H1 (cell line): ENCODE data around the gene CMBL. TPM values are rescaled to one million over a fixed set of nuclear protein-coding genes. Genes with fewer than 3 reads are reported as not detected.

Experiments used
- CTCF ChIA-PET: fragments of 300-600 bp; sonication (Branson Sonifier 250); formaldehyde crosslinking; loops from one replicate; lab custom pipeline; 2021; ENCODE audit not compliant: partially characterized antibody; lab: Charles Lee
- POLR2A ChIA-PET: fragments of 300-600 bp; sonication (Branson Sonifier 250); formaldehyde crosslinking; loops from one replicate; lab custom pipeline; 2021; ENCODE audit warnings: inconsistent platforms; ENCODE audit not compliant: partially characterized antibody; lab: Charles Lee
- DNase-seq, 2 experiments: peaks; one replicate each; pipeline versions ENCODE4 v3.0.0 to v3.0.0-alpha.2; 2010 to 2022; ENCODE audit warnings: low spot score in 2 of 2, low read depth in 1 of 2, mixed read lengths in 1 of 2
- FAIRE-seq: peaks from 2 replicates; lab custom pipeline; 2011; peaks lifted over from hg19 to GRCh38; lab: Jason Lieb, UNC
- H2AFZ ChIP-seq: 2 replicates; pipeline ENCODE4 v1.8.1; 2012; ENCODE audit warnings: low read length, inconsistent platforms
- H2AK5ac ChIP-seq: 2 replicates; pipeline ENCODE4 v1.6.1; 2013; ENCODE audit warnings: low read depth, low read length
- H2BK120ac ChIP-seq: replicated peaks from 2 replicates; pipeline ENCODE3; 2013; ENCODE audit warnings: low read depth, low read length, inconsistent platforms
- H2BK12ac ChIP-seq: 2 replicates; pipeline ENCODE4 v1.6.1; 2013; ENCODE audit warnings: low read depth, low read length
- H2BK15ac ChIP-seq: 2 replicates; pipeline ENCODE4 v1.6.1; 2013; ENCODE audit warnings: low read length
- H2BK20ac ChIP-seq: 2 replicates; pipeline ENCODE4 v1.6.1; 2013; ENCODE audit warnings: low read length
- H2BK5ac ChIP-seq: 2 replicates; pipeline ENCODE4 v1.6.1; 2013; ENCODE audit warnings: low read depth, low read length
- H3K14ac ChIP-seq: 2 replicates; pipeline ENCODE4 v1.6.1; 2013; ENCODE audit warnings: inconsistent platforms; ENCODE audit not compliant: insufficient read length
- H3K18ac ChIP-seq: 2 replicates; pipeline ENCODE4 v1.6.1; 2013; ENCODE audit warnings: low read length; ENCODE audit errors: extremely low read depth
- H3K23ac ChIP-seq: 2 replicates; pipeline ENCODE4 v1.6.1; 2013; ENCODE audit warnings: inconsistent platforms; ENCODE audit not compliant: insufficient read length
- H3K23me2 ChIP-seq: 2 replicates; pipeline ENCODE4 v1.6.1; 2013; ENCODE audit warnings: low read depth, low read length
- H3K27ac ChIP-seq: 2 replicates; pipeline ENCODE4 v1.6.1; 2011; ENCODE audit warnings: low read depth, low read length, inconsistent platforms
- H3K27me3 ChIP-seq, 4 experiments: replicated peaks in 1 of 4; 1 replicate in 1 of 4; 2 replicates in 3 of 4; pipeline versions ENCODE4 v1.6.1 to v1.8.1; 2011 to 2013; ENCODE audit warnings: low read length in 3 of 4, mild to moderate bottlenecking in 3 of 4, inconsistent platforms in 2 of 4, mixed read lengths in 2 of 4, moderate library complexity in 1 of 4; ENCODE audit not compliant: control insufficient read depth in 3 of 4, insufficient read depth in 3 of 4; ENCODE audit errors: extremely low read depth in 1 of 4
- H3K36me3 ChIP-seq, 4 experiments: 2 replicates each; pipeline versions ENCODE4 v1.6.1 to v1.8.1; 2011 to 2013; ENCODE audit warnings: mild to moderate bottlenecking in 4 of 4, low read length in 3 of 4, moderate library complexity in 2 of 4, control low read depth in 1 of 4, inconsistent platforms in 1 of 4; ENCODE audit not compliant: insufficient read depth in 4 of 4, control insufficient read depth in 2 of 4
- H3K4ac ChIP-seq: replicated peaks from 2 replicates; pipeline ENCODE3; 2013; ENCODE audit warnings: low read length, low read depth, mixed read lengths, inconsistent platforms; ENCODE audit not compliant: insufficient read length
- H3K4me1 ChIP-seq, 4 experiments: replicated peaks in 1 of 4; 1 replicate in 1 of 4; 2 replicates in 3 of 4; pipeline versions ENCODE4 v1.6.1 to v1.8.1; 2011 to 2013; ENCODE audit warnings: low read length in 3 of 4, inconsistent platforms in 2 of 4, mixed read lengths in 1 of 4; ENCODE audit not compliant: insufficient read depth in 4 of 4, control insufficient read depth in 3 of 4
- H3K4me2 ChIP-seq, 2 experiments: 2 replicates each; pipeline versions ENCODE4 v1.6.1 to v1.8.1; 2011 to 2013; ENCODE audit warnings: low read depth in 2 of 2, low read length in 2 of 2, control low read depth in 1 of 2, inconsistent platforms in 1 of 2, mild to moderate bottlenecking in 1 of 2; ENCODE audit not compliant: insufficient read depth in 1 of 2
- H3K4me3 ChIP-seq, 4 experiments: fragments of 200-600, 300-600 bp in 1 of 4; sonication (generic), shearing (Covaris generic), sonication (Bioruptor Twin) in 1 of 4; 2 replicates each; pipeline versions ENCODE4 v1.5.1 to v1.8.1; 2011 to 2016; ENCODE audit warnings: low read length in 4 of 4, low read depth in 3 of 4, control low read depth in 2 of 4, inconsistent platforms in 2 of 4, mild to moderate bottlenecking in 2 of 4, mixed read lengths in 1 of 4, moderate library complexity in 1 of 4; ENCODE audit not compliant: insufficient read depth in 2 of 4; ENCODE audit errors: extremely low read depth in 1 of 4
- H3K56ac ChIP-seq: replicated peaks from 2 replicates; pipeline ENCODE3; 2013; ENCODE audit warnings: low read depth, mild to moderate bottlenecking, mixed read lengths, low read length, inconsistent platforms; ENCODE audit not compliant: insufficient read length
- H3K79me1 ChIP-seq: 2 replicates; pipeline ENCODE4 v1.6.1; 2013; ENCODE audit warnings: low read depth, low read length, control low read depth
- H3K79me2 ChIP-seq, 2 experiments: 2 replicates each; pipeline versions ENCODE4 v1.6.1 to v1.8.1; 2012 to 2013; ENCODE audit warnings: low read length in 2 of 2, mild to moderate bottlenecking in 2 of 2, inconsistent platforms in 1 of 2; ENCODE audit not compliant: insufficient read depth in 2 of 2, control insufficient read depth in 1 of 2
- H3K9ac ChIP-seq, 4 experiments: replicated peaks in 1 of 4; 1 replicate in 1 of 4; 2 replicates in 3 of 4; pipeline versions ENCODE4 v1.6.1 to v1.8.1; 2011 to 2013; ENCODE audit warnings: low read depth in 3 of 4, low read length in 3 of 4, control low read depth in 2 of 4, mild to moderate bottlenecking in 2 of 4, moderate library complexity in 2 of 4, inconsistent platforms in 1 of 4; ENCODE audit errors: extremely low read depth in 1 of 4
- H3K9me3 ChIP-seq, 2 experiments: 2 replicates each; pipeline versions ENCODE4 v1.6.1 to v1.8.1; 2012 to 2013; ENCODE audit warnings: mild to moderate bottlenecking in 2 of 2, moderate library complexity in 2 of 2, control low read depth in 1 of 2, inconsistent platforms in 1 of 2, low read depth in 1 of 2, low read length in 1 of 2, mixed read lengths in 1 of 2; ENCODE audit not compliant: insufficient read depth in 2 of 2
- H4K20me1 ChIP-seq, 2 experiments: replicated peaks in 1 of 2; 2 replicates each; pipeline versions ENCODE3 to v1.8.1; 2011 to 2013; ENCODE audit warnings: inconsistent platforms in 2 of 2, low read length in 2 of 2, mild to moderate bottlenecking in 1 of 2; ENCODE audit not compliant: insufficient read depth in 2 of 2, control insufficient read depth in 1 of 2
- H4K5ac ChIP-seq: 2 replicates; pipeline ENCODE4 v1.6.1; 2013; ENCODE audit warnings: low read length, low read depth, mixed read lengths, inconsistent platforms; ENCODE audit not compliant: insufficient read length
- H4K8ac ChIP-seq: 2 replicates; pipeline ENCODE4 v1.8.0; 2013; ENCODE audit warnings: mild to moderate bottlenecking, moderate library complexity, low read length, inconsistent platforms; ENCODE audit not compliant: insufficient read depth; ENCODE audit errors: extremely low read depth
- H4K91ac ChIP-seq: replicated peaks from 2 replicates; pipeline ENCODE3; 2013; ENCODE audit warnings: low read length, mixed read lengths, inconsistent platforms; ENCODE audit not compliant: insufficient read length
- BCL11A ChIP-seq, 2 experiments: IDR thresholded peaks; one replicate each; pipeline ENCODE4 v1.6.1; 2011; ENCODE audit warnings: low read depth in 2 of 2, low read length in 2 of 2, mild to moderate bottlenecking in 2 of 2
- CBX8 ChIP-seq: fragments of 300-800, 300-1000 bp; sonication (generic); IDR thresholded peaks from 2 replicates; pipeline ENCODE4 v1.7.1; 2016; ENCODE audit warnings: low read depth, low read length, borderline replicate concordance
- JUND ChIP-seq: IDR thresholded peaks from 2 replicates; pipeline ENCODE4 v1.6.1; 2011; ENCODE audit warnings: mild to moderate bottlenecking, improper control_type of control experiment, low read length
- KDM4A ChIP-seq: IDR thresholded peaks from one replicate; pipeline ENCODE4 v1.7.1; 2012; ENCODE audit warnings: low read depth, mild to moderate bottlenecking, moderate library complexity, low read length, inconsistent platforms; ENCODE audit not compliant: severe bottlenecking
- MAX ChIP-seq: IDR thresholded peaks from 2 replicates; pipeline ENCODE4 v1.6.1; 2012; ENCODE audit warnings: inconsistent platforms
- POLR2A ChIP-seq, 2 experiments: IDR thresholded peaks; 1 replicate in 1 of 2; 2 replicates in 1 of 2; pipeline ENCODE4 v1.6.1; 2011; ENCODE audit warnings: low read depth in 2 of 2, low read length in 2 of 2, mild to moderate bottlenecking in 2 of 2; ENCODE audit errors: control extremely low read depth in 1 of 2
- POU5F1 ChIP-seq: IDR thresholded peaks from 2 replicates; pipeline ENCODE4 v1.6.1; 2011; ENCODE audit warnings: low read depth, mild to moderate bottlenecking, low read length, moderate library complexity
- RNF2 ChIP-seq: fragments of 200-900, 300-1000 bp; sonication (generic); IDR thresholded peaks from 2 replicates; pipeline ENCODE4 v1.7.1; 2016; ENCODE audit warnings: borderline replicate concordance, low read depth, mild to moderate bottlenecking, antibody characterized with exemption, low read length; ENCODE audit not compliant: poor library complexity, severe bottlenecking; ENCODE audit errors: missing control alignments
- YY1 ChIP-seq: IDR thresholded peaks from 2 replicates; pipeline ENCODE4 v1.6.1; 2011; ENCODE audit warnings: low read depth, mild to moderate bottlenecking, low read length
- WGBS, 2 experiments: shearing (Covaris generic) in 1 of 2; methylation state at CpG; one replicate each; pipeline versions ENCODE4 v1.1.6 to v1.1.7; 2013 to 2015; ENCODE audit warnings: low lambda C conversion rate in 2 of 2, mixed read lengths in 2 of 2, inconsistent platforms in 1 of 2, low coverage in 1 of 2, missing lambda C conversion rate in 1 of 2; ENCODE audit not compliant: insufficient replicate concordance in 2 of 2, insufficient coverage in 1 of 2, insufficient read length in 1 of 2; ENCODE audit errors: extremely low coverage in 1 of 2, missing lambda C conversion rate in 1 of 2; 5-methylcytosine and 5-hydroxymethylcytosine counted together
- polyA plus RNA-seq, 7 experiments: library from polyadenylated mRNA; depleted of rRNA in 3 of 7; stranded (reverse) in 5 of 7; unstranded in 2 of 7; fragments of >200 nt in 5 of 7; fragments of 200-250 nt in 2 of 7; gene quantifications; 1 replicate in 5 of 7; 2 replicates in 1 of 7; 4 replicates in 1 of 7; pipeline versions ENCODE4 v1.2.1 to v1.2.3, GENCODE V29; 2011 to 2013; ENCODE audit warnings: missing spikeins in 2 of 7, mixed read lengths in 2 of 7
- total RNA-seq: library from RNA; stranded (reverse); fragmentation: NEBNext Ultra II Directional; extraction: Animal tissue kit (Norgen Biotek cat#: 25700); gene quantifications from 2 replicates; pipeline ENCODE4 v1.2.1, GENCODE V29; 2021
- TF ChIP-seq, protein P1 (sequence below): IDR thresholded peaks from 2 replicates; pipeline ENCODE4 v1.6.1; 2011; ENCODE audit warnings: low read length, improper control_type of control experiment

The CMBL gene
- total and polyA plus RNA-seq, 2 of the 8 experiments (the other 6 are each of a cell fraction or from before 2014, with no cell fraction given) = 27.9 to 32.1 TPM

- ChIA-PET CTCF (interaction anchor here (0.9 to 1.8 kb wide), 2 partner anchors 28 to 47 kb away, joined by 3 to 7 read pairs; no protein-coding TSS in a partner anchor), POLR2A (interaction anchor here (1.4 kb wide), 1 partner anchor 25 kb away, joined by 4 read pairs; no protein-coding TSS in a partner anchor)
- Histone ChIP-seq H4K20me1 (no peaks in the 10 kb centered on the region), H3K36me3 (no peaks in the 10 kb centered on the region), H3K14ac (no peak overlapping the region), H3K4ac (no peak overlapping the region), H3K27ac (no peak overlapping the region), H3K23ac (no peak overlapping the region), H2BK15ac (no peak overlapping the region; the same call in 1 of the 2 replicates), H2BK12ac (no peak overlapping the region), H3K9me3 (no peaks in the 10 kb centered on the region; a peak in 1 of 4 replicates), H2BK5ac (no peak overlapping the region), H3K4me3 (no peak overlapping the region), H2BK120ac (no peak overlapping the region), H3K23me2 (peaks cover 6% of the 10 kb centered on the region), H3K9ac (no peak overlapping the region), H2BK20ac (no peak overlapping the region), H3K18ac (no peak overlapping the region), H3K27me3 (peaks cover 0 to 2% (median 0%) of the 10 kb centered on the region in 4 experiments; a peak in 1 of 7 replicates), H3K4me2 (no peak overlapping the region), H4K5ac (no peak overlapping the region), H3K4me1 (peaks cover 0 to 2% (median under 1%) of the 10 kb centered on the region in 4 experiments; a peak in 5 of 7 replicates), H4K91ac (no peak overlapping the region), H4K8ac (no peak overlapping the region), H3K79me2 (no peaks in the 10 kb centered on the region), H3K79me1 (no peaks in the 10 kb centered on the region), H3K56ac (no peak overlapping the region), H2AK5ac (no peak overlapping the region), H2AFZ (no peak overlapping the region)
- 86% methylated on average over 10 of the region's 10 CpGs; no CpG with 5 or more reads in 1 of the 2 experiments for WGBS, 2 experiments
- DNase-seq (no peak), FAIRE-seq (no peak)
- TF ChIP-seq YY1 = no peak
- no peak for TF ChIP-seq KDM4A
- TF ChIP-seq POU5F1 = no peak
- no peak for TF ChIP-seq MAX
- TF ChIP-seq BCL11A (IDR thresholded peaks at IDR 0.05; ENCODE audit: low read depth in 2 of 2, low read length in 2 of 2) = no peak
- no peak for TF ChIP-seq JUND
- TF ChIP-seq RNF2 = no peak
- TF ChIP-seq, protein P1, sequence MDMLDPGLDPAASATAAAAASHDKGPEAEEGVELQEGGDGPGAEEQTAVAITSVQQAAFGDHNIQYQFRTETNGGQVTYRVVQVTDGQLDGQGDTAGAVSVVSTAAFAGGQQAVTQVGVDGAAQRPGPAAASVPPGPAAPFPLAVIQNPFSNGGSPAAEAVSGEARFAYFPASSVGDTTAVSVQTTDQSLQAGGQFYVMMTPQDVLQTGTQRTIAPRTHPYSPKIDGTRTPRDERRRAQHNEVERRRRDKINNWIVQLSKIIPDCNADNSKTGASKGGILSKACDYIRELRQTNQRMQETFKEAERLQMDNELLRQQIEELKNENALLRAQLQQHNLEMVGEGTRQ = no peak
- TF ChIP-seq CBX8 = no peak
- TF ChIP-seq POLR2A (IDR thresholded peaks at IDR 0.05; ENCODE audit: control extremely low read depth in 1 of 2, low read depth in 2 of 2, low read length in 2 of 2) = no peak
Measured at GRCh38 chr5:10311595-10312425, 4.1 kb upstream of the CMBL start.
